Keratinocyte (primary cell): ENCODE data around the gene GRAMD4.

Source experiments
- EZH2 ChIP-seq: IDR thresholded peaks from one replicate; pipeline ENCODE4 v1.6.1; 2012; ENCODE audit warnings: inconsistent platforms, mild to moderate bottlenecking, low read length, moderate library complexity
- TF ChIP-seq, protein P1 (sequence below), 3 experiments: IDR thresholded peaks in 1 of 3; conservative IDR thresholded peaks in 1 of 3; optimal IDR thresholded peaks in 1 of 3; 2 replicates in 2 of 3; 3 replicates in 1 of 3; pipeline versions ENCODE3 to v1.5.1; 2011; ENCODE audit warnings: low read length in 3 of 3, mild to moderate bottlenecking in 3 of 3, moderate library complexity in 2 of 3, control low read depth in 1 of 3, inconsistent platforms in 1 of 3; ENCODE audit not compliant: insufficient read depth in 2 of 3; ENCODE audit errors: extremely low read depth in 1 of 3

DNA sequence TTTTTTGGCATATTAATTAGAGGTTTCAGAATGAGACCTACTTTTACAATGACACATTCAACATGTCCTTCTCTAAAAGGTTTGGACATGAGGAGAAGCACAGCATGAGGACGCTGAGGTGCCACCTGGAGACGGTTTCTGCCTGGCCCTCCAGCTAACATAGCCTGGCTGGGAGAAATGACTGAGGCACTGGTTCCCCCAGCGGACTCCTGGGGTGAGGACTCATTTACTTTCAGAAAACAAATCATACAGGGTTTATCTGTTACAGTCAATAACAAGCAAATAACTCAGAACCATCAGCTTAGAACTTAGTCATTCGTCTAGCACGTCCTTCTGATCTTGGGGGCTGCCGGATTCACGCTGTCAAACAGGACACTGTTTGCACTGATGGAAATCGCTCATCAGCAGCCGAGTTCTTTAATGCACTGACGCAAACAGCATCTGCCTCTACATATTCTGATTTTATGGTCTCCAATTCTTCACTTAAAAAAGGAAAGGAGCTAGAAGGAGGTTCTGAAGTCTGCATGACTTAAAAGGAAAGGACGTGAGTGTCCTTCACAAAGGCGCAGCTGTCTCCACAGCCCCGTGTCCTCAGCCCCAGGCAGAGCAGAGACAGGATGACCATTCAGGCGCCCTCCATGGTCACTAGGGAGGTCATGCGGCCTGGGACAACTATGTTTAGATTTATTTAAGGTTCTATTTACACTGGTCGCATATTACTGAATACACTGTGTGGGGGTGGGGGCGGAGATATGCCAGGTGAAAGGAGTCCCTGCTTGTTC, 73.6 kb downstream of the GRAMD4 start:
- TF ChIP-seq, protein P1, sequence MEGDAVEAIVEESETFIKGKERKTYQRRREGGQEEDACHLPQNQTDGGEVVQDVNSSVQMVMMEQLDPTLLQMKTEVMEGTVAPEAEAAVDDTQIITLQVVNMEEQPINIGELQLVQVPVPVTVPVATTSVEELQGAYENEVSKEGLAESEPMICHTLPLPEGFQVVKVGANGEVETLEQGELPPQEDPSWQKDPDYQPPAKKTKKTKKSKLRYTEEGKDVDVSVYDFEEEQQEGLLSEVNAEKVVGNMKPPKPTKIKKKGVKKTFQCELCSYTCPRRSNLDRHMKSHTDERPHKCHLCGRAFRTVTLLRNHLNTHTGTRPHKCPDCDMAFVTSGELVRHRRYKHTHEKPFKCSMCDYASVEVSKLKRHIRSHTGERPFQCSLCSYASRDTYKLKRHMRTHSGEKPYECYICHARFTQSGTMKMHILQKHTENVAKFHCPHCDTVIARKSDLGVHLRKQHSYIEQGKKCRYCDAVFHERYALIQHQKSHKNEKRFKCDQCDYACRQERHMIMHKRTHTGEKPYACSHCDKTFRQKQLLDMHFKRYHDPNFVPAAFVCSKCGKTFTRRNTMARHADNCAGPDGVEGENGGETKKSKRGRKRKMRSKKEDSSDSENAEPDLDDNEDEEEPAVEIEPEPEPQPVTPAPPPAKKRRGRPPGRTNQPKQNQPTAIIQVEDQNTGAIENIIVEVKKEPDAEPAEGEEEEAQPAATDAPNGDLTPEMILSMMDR (optimal IDR thresholded peaks at IDR 0.05 in 1 of 3, IDR thresholded peaks at IDR 0.05 in 1 of 3, conservative IDR thresholded peaks at IDR 0.05 in 1 of 3; ENCODE audit: extremely low read depth in 1 of 3, insufficient read depth in 2 of 3, low read length in 3 of 3), result no peak
- TF ChIP-seq EZH2, result no peak
